ENCODE data around the gene ROCK2.
A peak's percentile ranks its signal among the peaks of the same experiment; 100 is the strongest.

ROCK2 gene

GRCh38 chr2:11222845-11223244 is 121.6 kb downstream of the ROCK2 start:
- peaks cover 3% of the 10 kb centered on the region for H3K4me1 Mint-ChIP-seq
- no peaks in the 10 kb centered on the region for H3K9me3 Mint-ChIP-seq
- no peak overlapping the region for H3K27ac Mint-ChIP-seq
- H3K4me3 Mint-ChIP-seq, result no peak overlapping the region
- peaks cover 24% of the 10 kb centered on the region for H3K36me3 Mint-ChIP-seq
- ATAC-seq (ENCODE audit: low read depth), result no peak
- H3K27me3 Mint-ChIP-seq, result no peaks in the 10 kb centered on the region
- no peak for DNase-seq (ENCODE audit: low spot score in 2 of 2)

GRCh38 chr2:11220445-11220844 is 124.0 kb downstream of the ROCK2 start:
- peaks cover 27% of the 10 kb centered on the region for H3K36me3 Mint-ChIP-seq
- DNase-seq (ENCODE audit: low spot score in 2 of 2) (no peak), ATAC-seq (ENCODE audit: low read depth) (no peak)
- H3K4me3 Mint-ChIP-seq, result no peak overlapping the region
- H3K27me3 Mint-ChIP-seq, result no peaks in the 10 kb centered on the region
- no peaks in the 10 kb centered on the region for H3K9me3 Mint-ChIP-seq
- H3K27ac Mint-ChIP-seq, result no peak overlapping the region
- peaks cover 3% of the 10 kb centered on the region for H3K4me1 Mint-ChIP-seq

GRCh38 chr2:11215407-11215806 is 129.0 kb downstream of the ROCK2 start:
- Mint-ChIP-seq H3K27ac (no peak overlapping the region), H3K36me3 (peaks cover 39% of the 10 kb centered on the region), H3K9me3 (no peaks in the 10 kb centered on the region), H3K27me3 (no peaks in the 10 kb centered on the region), H3K4me1 (no peaks in the 10 kb centered on the region), H3K4me3 (no peak overlapping the region)
- no peak for DNase-seq (ENCODE audit: low spot score in 2 of 2)
- ATAC-seq (ENCODE audit: low read depth), result no peak

- Mint-ChIP-seq H3K27ac (no peak overlapping the region), H3K9me3 (no peaks in the 10 kb centered on the region), H3K36me3 (peaks cover 36% of the 10 kb centered on the region), H3K4me1 (no peaks in the 10 kb centered on the region), H3K4me3 (no peak overlapping the region), H3K27me3 (no peaks in the 10 kb centered on the region)
- ATAC-seq (ENCODE audit: low read depth) (no peak), DNase-seq (ENCODE audit: low spot score in 2 of 2) (no peak)
These were observed 129.7 kb downstream of the ROCK2 start for GRCh38 chr2:11214770-11215169.

- no peak overlapping the region for H3K4me3 Mint-ChIP-seq
These were observed 130.5 kb downstream of the ROCK2 start for GRCh38 chr2:11213975-11214374.

GRCh38 chr2:11213090-11213638 is 131.3 kb downstream of the ROCK2 start:
- ATAC-seq (ENCODE audit: low read depth), result no peak
- no peak overlapping the region for H3K27ac Mint-ChIP-seq
- no peak overlapping the region for H3K4me3 Mint-ChIP-seq
- H3K4me1 Mint-ChIP-seq, result no peaks in the 10 kb centered on the region
- H3K36me3 Mint-ChIP-seq, result peaks cover 32% of the 10 kb centered on the region
- H3K9me3 Mint-ChIP-seq, result no peaks in the 10 kb centered on the region
- no peaks in the 10 kb centered on the region for H3K27me3 Mint-ChIP-seq
- DNase-seq (ENCODE audit: low spot score in 2 of 2), result no peak

More at GRCh38 chr2:11213975-11214374, 130.5 kb downstream of the ROCK2 start:
- H3K4me1 Mint-ChIP-seq, result no peaks in the 10 kb centered on the region
- H3K27me3 Mint-ChIP-seq, result no peaks in the 10 kb centered on the region
- no peak overlapping the region for H3K27ac Mint-ChIP-seq
- DNase-seq (ENCODE audit: low spot score in 2 of 2) (no peak), ATAC-seq (ENCODE audit: low read depth) (no peak)
- H3K36me3 Mint-ChIP-seq, result peaks cover 31% of the 10 kb centered on the region
- H3K9me3 Mint-ChIP-seq, result no peaks in the 10 kb centered on the region

GRCh38 chr2:11212645-11213044 is 131.8 kb downstream of the ROCK2 start:
- Mint-ChIP-seq H3K9me3 (no peaks in the 10 kb centered on the region), H3K4me3 (no peak overlapping the region), H3K27ac (no peak overlapping the region), H3K4me1 (no peaks in the 10 kb centered on the region), H3K27me3 (no peaks in the 10 kb centered on the region), H3K36me3 (peaks cover 33% of the 10 kb centered on the region)
- DNase-seq (ENCODE audit: low spot score in 2 of 2), result no peak
- ATAC-seq (ENCODE audit: low read depth), result no peak

GRCh38 chr2:11208083-11208482 is 136.4 kb downstream of the ROCK2 start:
- H3K36me3 Mint-ChIP-seq, result peaks cover 32% of the 10 kb centered on the region
- DNase-seq (ENCODE audit: low spot score in 2 of 2) (no peak), ATAC-seq (ENCODE audit: low read depth) (no peak)
- no peak overlapping the region for H3K4me3 Mint-ChIP-seq
- H3K27ac Mint-ChIP-seq, result no peak overlapping the region
- peaks cover 3% of the 10 kb centered on the region for H3K4me1 Mint-ChIP-seq
- no peaks in the 10 kb centered on the region for H3K27me3 Mint-ChIP-seq
- no peaks in the 10 kb centered on the region for H3K9me3 Mint-ChIP-seq

GRCh38 chr2:11203480-11203879 is 141.0 kb downstream of the ROCK2 start:
- peak overlapping the region; percentile 50 for H3K27ac Mint-ChIP-seq
- H3K9me3 Mint-ChIP-seq, result no peaks in the 10 kb centered on the region
- H3K4me3 Mint-ChIP-seq, result no peak overlapping the region
- H3K36me3 Mint-ChIP-seq, result peaks cover 32% of the 10 kb centered on the region
- H3K27me3 Mint-ChIP-seq, result no peaks in the 10 kb centered on the region
- ATAC-seq (ENCODE audit: low read depth) (no peak), DNase-seq (ENCODE audit: low spot score in 2 of 2) (no peak)
- peaks cover 3% of the 10 kb centered on the region for H3K4me1 Mint-ChIP-seq

GRCh38 chr2:11201969-11202368 is 142.5 kb downstream of the ROCK2 start:
- Mint-ChIP-seq H3K36me3 (peaks cover 26% of the 10 kb centered on the region), H3K27ac (no peak overlapping the region), H3K9me3 (no peaks in the 10 kb centered on the region), H3K27me3 (no peaks in the 10 kb centered on the region), H3K4me3 (no peak overlapping the region), H3K4me1 (peaks cover 3% of the 10 kb centered on the region)
- DNase-seq (ENCODE audit: low spot score in 2 of 2) (no peak), ATAC-seq (ENCODE audit: low read depth) (no peak)

- Mint-ChIP-seq H3K4me3 (no peak overlapping the region), H3K27me3 (no peaks in the 10 kb centered on the region), H3K4me1 (peaks cover 3% of the 10 kb centered on the region), H3K36me3 (peaks cover 21% of the 10 kb centered on the region), H3K9me3 (no peaks in the 10 kb centered on the region), H3K27ac (no peak overlapping the region)
- ATAC-seq (ENCODE audit: low read depth) (no peak), DNase-seq (ENCODE audit: low spot score in 2 of 2) (no peak)
These were observed 143.8 kb downstream of the ROCK2 start for GRCh38 chr2:11200651-11201050.

GRCh38 chr2:11196246-11196645 is 148.2 kb downstream of the ROCK2 start:
- no peak for DNase-seq (ENCODE audit: low spot score in 2 of 2)
- no peaks in the 10 kb centered on the region for H3K9me3 Mint-ChIP-seq
- H3K4me3 Mint-ChIP-seq, result no peak overlapping the region
- ATAC-seq (ENCODE audit: low read depth), result no peak
- H3K27ac Mint-ChIP-seq, result peak overlapping the region; percentile 45
- H3K27me3 Mint-ChIP-seq, result no peaks in the 10 kb centered on the region
- H3K4me1 Mint-ChIP-seq, result no peaks in the 10 kb centered on the region
- H3K36me3 Mint-ChIP-seq, result peaks cover 23% of the 10 kb centered on the region

- DNase-seq (ENCODE audit: low spot score in 2 of 2) (no peak), ATAC-seq (ENCODE audit: low read depth) (no peak)
- Mint-ChIP-seq H3K4me3 (no peak overlapping the region), H3K27ac (no peak overlapping the region), H3K4me1 (no peaks in the 10 kb centered on the region), H3K9me3 (no peaks in the 10 kb centered on the region), H3K36me3 (peaks cover 12% of the 10 kb centered on the region), H3K27me3 (no peaks in the 10 kb centered on the region)
These were observed 156.7 kb downstream of the ROCK2 start for GRCh38 chr2:11187731-11188130.

GRCh38 chr2:11187083-11187619 is 157.3 kb downstream of the ROCK2 start:
- DNase-seq (ENCODE audit: low spot score in 2 of 2) (no peak), ATAC-seq (ENCODE audit: low read depth) (no peak)
- H3K9me3 Mint-ChIP-seq, result no peaks in the 10 kb centered on the region
- no peaks in the 10 kb centered on the region for H3K27me3 Mint-ChIP-seq
- H3K4me3 Mint-ChIP-seq, result no peak overlapping the region
- no peak overlapping the region for H3K27ac Mint-ChIP-seq
- H3K4me1 Mint-ChIP-seq, result no peaks in the 10 kb centered on the region
- peaks cover 12% of the 10 kb centered on the region for H3K36me3 Mint-ChIP-seq

GRCh38 chr2:11186145-11186544 is 158.3 kb downstream of the ROCK2 start:
- ATAC-seq (ENCODE audit: low read depth) (no peak), DNase-seq (ENCODE audit: low spot score in 2 of 2) (no peak)
- Mint-ChIP-seq H3K36me3 (peaks cover 10% of the 10 kb centered on the region), H3K27ac (no peak overlapping the region), H3K4me3 (no peak overlapping the region), H3K27me3 (no peaks in the 10 kb centered on the region), H3K4me1 (no peaks in the 10 kb centered on the region), H3K9me3 (no peaks in the 10 kb centered on the region)
